ENCODE data around the gene TMEM176A. TPM values are rescaled to one million over a fixed set of nuclear protein-coding genes. Genes with fewer than 3 reads are reported as not detected.

TMEM176A gene
- polyA plus RNA-seq, 1 donor (not counting 4 experiments of a cell fraction or from before 2014, with no cell fraction given) = not detected

GRCh38 chr7:150799156-150799555, 1.4 kb upstream of the TMEM176A start:
- FAIRE-seq (no peak), DNase-seq (ENCODE audit: low read depth, low spot score) (no peak)
- Histone ChIP-seq H3K9me1 (ENCODE audit: control insufficient read depth, extremely low read depth, insufficient read depth, low read length) (no peaks in the 10 kb centered on the region), H3K9me3 (ENCODE audit: control insufficient read depth, low read depth, low read length) (no peaks in the 10 kb centered on the region), H3K36me3 (ENCODE audit: control insufficient read depth in 2 of 2, extremely low read depth in 1 of 2, insufficient read depth in 2 of 2, low read length in 2 of 2) (no peaks in the 10 kb centered on the region), H3K79me2 (ENCODE audit: control insufficient read depth, insufficient read depth, low read length) (no peaks in the 10 kb centered on the region), H3K4me2 (ENCODE audit: control insufficient read depth, extremely low read depth, insufficient read depth, low read depth, low read length) (no peak overlapping the region), H3K27ac (ENCODE audit: control insufficient read depth, insufficient read depth, low read length) (no peak overlapping the region), H3K9ac (ENCODE audit: control insufficient read depth, extremely low read depth, insufficient read depth, low read length) (no peak overlapping the region), H2AFZ (ENCODE audit: control insufficient read depth, low read length) (no peak overlapping the region), H3K27me3 (ENCODE audit: control insufficient read depth, extremely low read depth, insufficient read depth, low read length) (peaks cover 43% of the 10 kb centered on the region), H3K4me3 (ENCODE audit: control insufficient read depth in 2 of 3, extremely low read depth in 1 of 3, insufficient read depth in 2 of 3, low read depth in 1 of 3, low read length in 3 of 3) (no peak overlapping the region), H3K4me1 (ENCODE audit: control insufficient read depth, extremely low read depth, insufficient read depth, low read length) (no peaks in the 10 kb centered on the region), H4K20me1 (ENCODE audit: control insufficient read depth, extremely low read depth, insufficient read depth, low read length) (no peaks in the 10 kb centered on the region)
- dilution Hi-C loops (cut with MboI; ENCODE audit: extremely low pct_ligation_motif_present, low sequenced_read_pairs) = no loop called here
- TF ChIP-seq EZH2 (IDR thresholded peaks at IDR 0.05; ENCODE audit: low read length) (no peak), CTCF (optimal IDR thresholded peaks at IDR 0.05 in 1 of 3, IDR thresholded peaks at IDR 0.05 in 1 of 3, conservative IDR thresholded peaks at IDR 0.05 in 1 of 3; ENCODE audit: extremely low read depth in 1 of 3, insufficient read depth in 2 of 3, low read length in 3 of 3) (no peak)

DNA sequence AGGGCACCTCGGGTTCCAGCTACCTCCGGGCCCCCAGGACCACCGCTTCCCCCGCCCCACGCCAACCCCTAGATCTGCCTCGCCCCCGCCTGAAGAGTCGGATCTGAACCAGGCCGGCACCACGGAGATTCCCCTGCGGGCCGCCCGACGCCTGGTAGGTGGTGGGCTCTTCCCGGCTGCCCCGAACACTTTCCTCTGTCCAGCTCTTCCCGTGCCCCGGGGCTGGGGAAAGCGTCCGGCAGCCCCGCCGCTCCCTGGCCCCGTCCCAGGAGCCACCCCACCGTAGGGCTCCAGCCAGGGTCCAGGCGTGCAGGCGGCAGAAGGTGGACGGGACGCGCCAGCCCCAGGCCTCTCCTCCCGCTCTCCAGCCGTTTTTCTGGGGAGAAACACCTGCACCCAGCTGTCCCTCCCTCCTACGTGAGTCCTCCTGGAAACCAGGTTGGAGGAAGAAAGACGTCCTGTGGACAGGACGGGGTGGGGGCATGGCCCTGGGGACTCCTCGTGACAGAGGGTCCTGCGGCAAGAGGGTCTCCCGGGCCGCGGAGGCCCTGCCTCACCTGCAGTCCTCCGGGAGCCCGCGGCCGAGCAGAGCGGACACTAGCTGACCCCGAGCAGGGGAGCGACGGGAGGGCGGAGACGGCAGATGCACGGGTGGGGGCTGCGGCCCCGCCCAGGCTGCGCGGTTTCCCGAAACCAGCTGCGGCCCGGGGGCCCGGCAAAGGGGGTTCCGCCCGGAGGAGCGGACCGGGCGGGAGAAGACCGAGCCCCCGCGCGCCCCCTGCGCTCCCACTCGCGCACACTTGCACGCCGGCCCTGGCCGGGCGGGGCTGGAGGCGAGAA, 608 bp upstream of the TMEM176A start, which contains the start of gene TMEM176B:
TMEM176B (minus strand) TSS at position 624 of the 840 bp plus-strand sequence. CDS start 3,795 bp downstream, outside the sequence.
- Histone ChIP-seq H3K36me3 (ENCODE audit: control insufficient read depth in 2 of 2, extremely low read depth in 1 of 2, insufficient read depth in 2 of 2, low read length in 2 of 2) (no peaks in the 10 kb centered on the region), H3K4me3 (ENCODE audit: control insufficient read depth in 2 of 3, extremely low read depth in 1 of 3, insufficient read depth in 2 of 3, low read depth in 1 of 3, low read length in 3 of 3) (no peak within 1 kb of the TSS), H3K4me2 (ENCODE audit: control insufficient read depth, extremely low read depth, insufficient read depth, low read depth, low read length) (no peak within 1 kb of the TSS), H4K20me1 (ENCODE audit: control insufficient read depth, extremely low read depth, insufficient read depth, low read length) (no peaks in the 10 kb centered on the region), H3K27me3 (ENCODE audit: control insufficient read depth, extremely low read depth, insufficient read depth, low read length) (peaks cover 45% of the 10 kb centered on the region), H3K9me3 (ENCODE audit: control insufficient read depth, low read depth, low read length) (no peaks in the 10 kb centered on the region), H3K9me1 (ENCODE audit: control insufficient read depth, extremely low read depth, insufficient read depth, low read length) (no peaks in the 10 kb centered on the region), H3K79me2 (ENCODE audit: control insufficient read depth, insufficient read depth, low read length) (no peaks in the 10 kb centered on the region), H3K9ac (ENCODE audit: control insufficient read depth, extremely low read depth, insufficient read depth, low read length) (no peak within 1 kb of the TSS), H2AFZ (ENCODE audit: control insufficient read depth, low read length) (no peak within 1 kb of the TSS), H3K27ac (ENCODE audit: control insufficient read depth, insufficient read depth, low read length) (no peak within 1 kb of the TSS), H3K4me1 (ENCODE audit: control insufficient read depth, extremely low read depth, insufficient read depth, low read length) (no peaks in the 10 kb centered on the region)
- FAIRE-seq = no peak
- DNase-seq (ENCODE audit: low read depth, low spot score) = no peak
- dilution Hi-C loops (cut with MboI; ENCODE audit: extremely low pct_ligation_motif_present, low sequenced_read_pairs) = no loop called here
- TF ChIP-seq EZH2 (IDR thresholded peaks at IDR 0.05; ENCODE audit: low read length) (peak; percentile 90), CTCF (optimal IDR thresholded peaks at IDR 0.05 in 1 of 3, IDR thresholded peaks at IDR 0.05 in 1 of 3, conservative IDR thresholded peaks at IDR 0.05 in 1 of 3; ENCODE audit: extremely low read depth in 1 of 3, insufficient read depth in 2 of 3, low read length in 3 of 3) (no peak)

All from keratinocyte (primary cell).